Left ventricle myocardium superior (tissue), 1 donor: ENCODE data around the gene TET2. TPM values are rescaled to one million over a fixed set of nuclear protein-coding genes. Genes with fewer than 3 reads are reported as not detected.

Source experiments
- ATAC-seq: fragments of 200-7000 bp; cut with Tn5 transposase; one replicate; pipeline ENCODE4 v1.9.1; 2020; ENCODE audit warnings: mild to moderate bottlenecking, moderate library complexity
- DNase-seq: peaks from one replicate; pipeline ENCODE4 v3.0.0-alpha.2; 2020
- intact Hi-C: fragments of 100-400 bp; cut with micrococcal nuclease; formaldehyde crosslinking; loops from one replicate; pipeline ENCODE4 v1.11.0; 2022
- total RNA-seq: library from RNA; stranded (reverse); fragmentation: NEBNext Ultra II Directional; extraction: Animal tissue kit (Norgen Biotek cat#: 25700); gene quantifications from one replicate; pipeline ENCODE4 v1.2.1, GENCODE V29; 2021
- donor health status: DM: no; HTN: yes; CAD: no; lungs with severe emphysema.

TET2 gene
- total RNA-seq, 1 donor from 2014 or later = 15.4 TPM

DNA sequence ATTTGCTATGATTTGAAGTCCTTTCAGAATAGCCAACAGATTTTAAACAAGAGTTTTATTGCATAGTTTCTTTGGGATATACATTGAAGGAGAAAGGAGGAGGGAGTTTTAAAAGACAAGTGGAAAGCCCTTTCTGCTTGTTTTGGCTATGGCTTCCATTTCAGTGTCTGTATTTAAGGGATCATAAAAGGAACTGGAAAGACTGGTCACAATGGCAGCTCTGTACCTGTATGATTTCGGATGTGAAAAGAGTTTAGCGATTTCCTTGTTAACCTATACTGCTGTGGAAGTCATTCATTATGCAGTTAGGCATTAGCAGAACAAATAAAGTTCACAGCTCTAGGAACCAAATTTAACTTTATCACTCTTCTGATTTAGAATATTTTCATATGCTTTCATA is 60.7 kb downstream of the TET2 start:
- ATAC-seq (no peak), DNase-seq (no peak)
- intact Hi-C loops = no loop called here

DNA sequence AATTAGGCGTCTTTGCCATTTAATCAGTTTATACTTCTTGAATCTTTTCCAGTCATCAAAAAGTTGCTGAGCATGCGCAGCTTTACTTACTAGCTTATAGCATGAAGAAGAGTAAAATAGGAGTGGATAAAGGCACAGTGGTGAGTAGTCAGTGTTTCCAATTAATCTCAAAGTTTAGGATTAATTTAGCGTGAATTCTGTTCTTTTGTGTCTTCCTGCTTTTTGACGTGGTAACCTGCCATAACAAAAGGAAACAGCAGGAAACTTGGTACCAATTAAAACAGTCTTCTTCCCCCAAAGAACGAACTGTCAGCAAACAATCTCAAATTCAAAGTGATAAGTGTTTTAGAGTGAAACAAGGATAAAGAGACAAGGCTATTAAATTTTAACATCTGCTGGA is 61.9 kb downstream of the TET2 start:
- intact Hi-C loops = no loop called here
- no peak for DNase-seq

DNA sequence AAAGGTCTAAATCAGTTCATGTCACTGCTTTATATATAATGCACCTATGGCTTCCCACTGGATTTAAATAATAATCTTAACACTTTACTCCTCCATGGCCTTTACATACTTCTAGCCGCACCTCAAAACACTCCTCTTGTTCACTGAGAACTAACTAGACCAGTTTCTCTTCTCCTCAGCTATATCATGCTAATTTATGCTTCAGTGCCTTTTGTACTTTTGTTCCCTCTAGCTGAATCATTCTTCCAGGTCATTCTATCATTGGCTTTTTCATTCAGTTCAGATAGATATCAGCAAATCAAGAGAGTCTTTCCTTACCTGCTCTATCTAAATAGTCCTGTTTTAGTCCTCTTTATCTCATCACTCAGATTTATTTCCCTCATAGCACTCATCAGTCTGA is 64.2 kb downstream of the TET2 start:
- DNase-seq (no peak), ATAC-seq (no peak)
- intact Hi-C loops = no loop called here

More for the DNA sequence above, 61.9 kb downstream of the TET2 start:
- no peak for ATAC-seq

DNA sequence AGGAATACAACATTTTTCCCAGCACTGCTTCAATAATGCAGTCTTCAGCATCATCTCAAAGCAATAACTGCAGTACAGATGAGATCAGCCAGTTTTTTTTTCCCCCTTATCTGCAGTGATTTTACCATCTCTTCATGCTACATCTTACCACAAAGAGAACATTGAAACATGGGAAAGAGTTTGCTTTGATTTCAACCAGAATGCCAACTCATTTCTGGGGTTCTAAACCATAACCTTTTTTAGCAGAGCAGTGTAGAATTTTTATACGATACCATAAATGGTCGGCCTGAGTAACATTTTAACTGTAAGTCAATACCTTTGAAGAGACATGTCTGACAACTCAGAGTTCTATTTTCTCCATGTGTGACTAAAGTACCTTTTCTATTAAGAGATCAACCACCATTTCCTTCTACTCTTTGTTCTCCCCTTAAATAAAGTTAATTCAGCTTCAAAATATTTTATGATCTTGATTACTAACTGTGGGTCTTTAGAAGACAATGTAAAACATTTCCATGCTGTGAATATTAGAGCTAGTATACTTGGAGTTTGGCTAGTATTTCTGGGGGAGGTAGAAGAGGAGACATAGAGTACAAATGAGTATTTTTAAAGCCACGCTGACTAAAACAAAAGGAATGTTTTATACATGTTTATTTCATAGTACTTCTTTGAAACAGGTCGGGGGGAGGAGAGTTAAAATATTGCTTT is 69.1 kb downstream of the TET2 start:
- ATAC-seq (no peak), DNase-seq (no peak)
- intact Hi-C loops = no loop called here

DNA sequence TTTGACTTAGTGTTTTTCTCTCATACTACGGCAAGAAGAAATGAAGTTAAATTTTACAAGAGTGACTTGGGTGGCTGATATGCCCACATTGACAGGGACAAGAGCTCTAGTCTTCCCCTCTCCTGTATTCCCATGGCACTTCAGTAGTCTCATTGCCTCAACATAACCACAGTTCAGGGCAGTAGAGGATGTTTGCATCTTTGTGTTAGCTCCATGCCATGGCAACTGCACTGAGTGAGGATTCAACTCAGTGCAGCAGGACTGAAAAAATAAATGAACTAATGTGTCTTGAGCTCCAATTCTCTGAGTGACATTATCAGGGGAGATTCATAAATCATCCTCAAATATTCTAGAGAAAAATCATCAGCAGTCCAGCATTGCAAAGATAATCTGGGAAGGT is 78.8 kb downstream of the TET2 start:
- DNase-seq = no peak
- intact Hi-C loops = no loop called here
- ATAC-seq = no peak

DNA sequence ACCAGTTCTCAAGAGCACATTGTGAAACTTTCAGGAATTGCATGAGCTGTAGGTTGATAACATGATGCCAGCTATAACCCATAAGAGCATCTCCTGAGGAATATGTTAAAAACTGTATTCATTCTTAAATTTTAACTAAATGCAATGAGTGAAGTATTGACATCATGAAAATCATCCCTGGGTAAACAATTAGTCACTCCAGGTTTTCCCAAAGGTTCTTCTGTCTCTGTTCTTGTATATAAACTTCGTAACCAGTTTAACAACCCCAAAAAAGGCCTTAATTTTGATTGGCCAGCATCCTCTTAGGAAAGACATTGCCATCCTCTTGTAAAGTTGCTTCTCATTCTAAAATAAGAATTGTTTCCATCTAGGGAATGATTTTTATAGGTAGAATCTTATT is 80.4 kb downstream of the TET2 start:
- DNase-seq (no peak), ATAC-seq (no peak)
- intact Hi-C loops = no loop called here

DNA sequence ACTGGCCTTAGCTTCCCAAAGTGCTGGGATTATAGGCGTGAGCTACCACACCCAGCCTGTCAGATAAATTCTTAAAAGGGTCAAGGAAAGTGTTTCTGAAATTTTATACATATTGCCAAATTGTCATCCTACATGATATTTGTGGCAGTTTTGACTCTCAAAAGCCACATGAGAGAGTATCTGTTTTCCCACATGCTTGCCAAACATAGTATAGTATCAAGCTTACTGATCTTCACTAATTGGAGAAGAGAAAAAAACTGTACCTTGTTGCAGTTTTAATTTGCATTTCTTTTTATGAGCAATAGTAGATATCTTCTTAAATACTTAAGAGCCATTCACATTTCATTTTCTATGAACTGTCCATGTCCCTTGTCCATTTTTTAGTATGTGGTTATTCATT is 83.6 kb downstream of the TET2 start:
- no peak for DNase-seq
- no peak for ATAC-seq
- intact Hi-C loops = no loop called here

DNA sequence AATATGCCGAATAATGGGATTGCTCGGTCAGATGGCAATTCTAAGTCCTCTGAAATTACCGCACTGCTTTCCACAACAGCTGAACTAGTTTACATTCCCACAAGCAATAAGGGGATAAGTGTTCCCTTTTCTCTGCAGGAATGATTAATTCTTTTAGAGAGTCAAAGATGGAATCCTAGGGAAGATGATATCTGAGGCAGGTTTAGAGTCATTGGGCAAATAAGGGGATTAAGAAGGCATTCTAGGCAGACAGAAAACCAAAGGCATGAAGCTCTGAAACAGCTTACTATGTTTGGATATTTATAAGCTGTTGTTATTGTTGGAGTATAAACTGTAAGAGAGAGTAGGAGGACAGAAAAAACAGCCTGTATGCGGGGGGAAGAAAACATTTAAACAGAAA is 85.7 kb downstream of the TET2 start:
- intact Hi-C loops = no loop called here
- DNase-seq (no peak), ATAC-seq (no peak)

DNA sequence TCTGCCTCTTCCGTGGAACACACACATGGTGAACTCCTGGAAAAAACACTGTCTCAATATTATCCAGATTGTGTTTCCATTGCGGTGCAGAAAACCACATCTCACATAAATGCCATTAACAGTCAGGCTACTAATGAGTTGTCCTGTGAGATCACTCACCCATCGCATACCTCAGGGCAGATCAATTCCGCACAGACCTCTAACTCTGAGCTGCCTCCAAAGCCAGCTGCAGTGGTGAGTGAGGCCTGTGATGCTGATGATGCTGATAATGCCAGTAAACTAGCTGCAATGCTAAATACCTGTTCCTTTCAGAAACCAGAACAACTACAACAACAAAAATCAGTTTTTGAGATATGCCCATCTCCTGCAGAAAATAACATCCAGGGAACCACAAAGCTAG is 87.9 kb downstream of the TET2 start:
- ATAC-seq (no peak), DNase-seq (no peak)
- intact Hi-C loops = no loop called here

DNA sequence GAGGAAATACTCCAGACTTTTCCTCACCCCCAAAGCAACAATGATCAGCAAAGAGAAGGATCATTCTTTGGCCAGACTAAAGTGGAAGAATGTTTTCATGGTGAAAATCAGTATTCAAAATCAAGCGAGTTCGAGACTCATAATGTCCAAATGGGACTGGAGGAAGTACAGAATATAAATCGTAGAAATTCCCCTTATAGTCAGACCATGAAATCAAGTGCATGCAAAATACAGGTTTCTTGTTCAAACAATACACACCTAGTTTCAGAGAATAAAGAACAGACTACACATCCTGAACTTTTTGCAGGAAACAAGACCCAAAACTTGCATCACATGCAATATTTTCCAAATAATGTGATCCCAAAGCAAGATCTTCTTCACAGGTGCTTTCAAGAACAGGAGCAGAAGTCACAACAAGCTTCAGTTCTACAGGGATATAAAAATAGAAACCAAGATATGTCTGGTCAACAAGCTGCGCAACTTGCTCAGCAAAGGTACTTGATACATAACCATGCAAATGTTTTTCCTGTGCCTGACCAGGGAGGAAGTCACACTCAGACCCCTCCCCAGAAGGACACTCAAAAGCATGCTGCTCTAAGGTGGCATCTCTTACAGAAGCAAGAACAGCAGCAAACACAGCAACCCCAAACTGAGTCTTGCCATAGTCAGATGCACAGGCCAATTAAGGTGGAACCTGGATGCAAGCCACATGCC is 89.7 kb downstream of the TET2 start:
- intact Hi-C loops = no loop called here
- ATAC-seq = peak; percentile 34

DNA sequence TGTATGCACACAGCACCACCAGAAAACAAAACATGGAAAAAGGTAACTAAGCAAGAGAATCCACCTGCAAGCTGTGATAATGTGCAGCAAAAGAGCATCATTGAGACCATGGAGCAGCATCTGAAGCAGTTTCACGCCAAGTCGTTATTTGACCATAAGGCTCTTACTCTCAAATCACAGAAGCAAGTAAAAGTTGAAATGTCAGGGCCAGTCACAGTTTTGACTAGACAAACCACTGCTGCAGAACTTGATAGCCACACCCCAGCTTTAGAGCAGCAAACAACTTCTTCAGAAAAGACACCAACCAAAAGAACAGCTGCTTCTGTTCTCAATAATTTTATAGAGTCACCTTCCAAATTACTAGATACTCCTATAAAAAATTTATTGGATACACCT is 90.2 kb downstream of the TET2 start:
- DNase-seq (no peak), ATAC-seq (no peak)
- intact Hi-C loops = no loop called here

More for the DNA sequence above, 89.7 kb downstream of the TET2 start:
- DNase-seq = no peak

DNA sequence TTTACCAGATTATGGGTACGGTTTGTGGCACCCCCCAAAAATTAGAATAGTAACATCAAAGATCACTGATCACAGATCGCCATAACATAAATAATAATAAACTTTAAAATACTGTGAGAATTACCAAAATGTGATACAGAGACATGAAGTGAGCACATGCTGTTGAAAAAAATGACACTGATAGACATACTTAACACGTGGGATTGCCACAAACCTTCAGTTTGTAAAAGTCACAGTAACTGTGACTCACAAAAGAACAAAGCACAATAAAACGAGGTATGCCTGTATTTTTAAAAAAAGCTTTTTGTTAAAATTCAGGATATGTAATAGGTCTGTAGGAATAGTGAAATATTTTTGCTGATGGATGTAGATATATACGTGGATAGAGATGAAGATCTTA is 93.4 kb downstream of the TET2 start:
- intact Hi-C loops = no loop called here
- DNase-seq (no peak), ATAC-seq (no peak)

DNA sequence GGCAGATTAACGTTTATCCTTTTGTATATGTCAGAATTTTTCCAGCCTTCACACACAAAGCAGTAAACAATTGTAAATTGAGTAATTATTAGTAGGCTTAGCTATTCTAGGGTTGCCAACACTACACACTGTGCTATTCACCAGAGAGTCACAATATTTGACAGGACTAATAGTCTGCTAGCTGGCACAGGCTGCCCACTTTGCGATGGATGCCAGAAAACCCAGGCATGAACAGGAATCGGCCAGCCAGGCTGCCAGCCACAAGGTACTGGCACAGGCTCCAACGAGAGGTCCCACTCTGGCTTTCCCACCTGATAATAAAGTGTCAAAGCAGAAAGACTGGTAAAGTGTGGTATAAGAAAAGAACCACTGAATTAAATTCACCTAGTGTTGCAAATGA is 94.8 kb downstream of the TET2 start:
- intact Hi-C loops = no loop called here
- ATAC-seq (peak; percentile 99), DNase-seq (peak; percentile 84)

DNA sequence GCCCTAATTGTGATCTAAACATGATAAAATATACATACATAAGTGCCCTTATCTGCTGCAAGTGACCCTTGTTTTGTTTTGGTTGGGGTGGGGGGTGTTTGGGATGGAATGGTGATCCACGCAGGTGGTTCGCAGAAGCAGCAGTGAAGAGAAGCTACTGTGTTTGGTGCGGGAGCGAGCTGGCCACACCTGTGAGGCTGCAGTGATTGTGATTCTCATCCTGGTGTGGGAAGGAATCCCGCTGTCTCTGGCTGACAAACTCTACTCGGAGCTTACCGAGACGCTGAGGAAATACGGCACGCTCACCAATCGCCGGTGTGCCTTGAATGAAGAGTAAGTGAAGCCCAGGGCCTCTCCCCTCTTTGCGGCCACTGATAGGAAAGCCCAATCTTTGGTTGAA is 96.8 kb downstream of the TET2 start:
- intact Hi-C loops = no loop called here
- DNase-seq (no peak), ATAC-seq (no peak)

DNA sequence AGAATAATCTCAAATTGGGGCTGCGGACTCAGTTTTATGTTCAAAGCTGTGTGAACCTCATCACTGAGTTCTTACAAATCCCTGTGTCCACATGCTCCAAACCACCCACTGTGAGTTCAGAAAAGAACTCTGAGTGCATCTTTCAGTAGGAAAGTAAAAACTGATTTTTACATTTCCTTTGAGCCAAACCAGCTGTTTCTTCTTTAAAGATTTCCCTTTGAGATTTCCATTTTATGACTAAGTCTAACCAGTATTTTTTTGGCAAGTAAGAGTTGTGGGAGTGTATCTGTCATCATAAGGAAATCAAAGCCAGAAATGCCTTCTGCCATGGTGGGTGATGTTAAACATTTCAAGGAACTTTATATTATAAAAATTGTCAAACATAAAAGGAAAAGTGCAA is 100.0 kb downstream of the TET2 start:
- peak; percentile 63 for ATAC-seq
- DNase-seq = no peak
- intact Hi-C loops = no loop called here

DNA sequence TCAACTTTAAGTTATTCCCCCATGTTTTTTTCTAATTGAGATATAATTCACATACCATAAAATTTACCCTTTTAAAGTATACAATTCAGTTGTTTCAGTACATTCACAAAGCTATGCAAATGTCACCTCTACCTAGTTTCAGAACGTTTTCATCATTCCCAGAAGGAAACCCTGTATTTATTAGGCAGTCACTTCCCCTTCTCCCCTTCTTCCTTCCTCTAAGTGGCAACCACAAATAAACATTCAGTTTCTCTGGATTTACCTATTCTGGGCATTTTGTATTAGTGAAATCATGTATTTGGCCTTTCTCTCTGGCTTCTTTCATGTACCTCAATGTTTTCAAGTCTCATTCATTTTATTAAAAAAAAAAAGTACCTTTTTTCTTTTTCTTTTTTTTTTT is 101.9 kb downstream of the TET2 start:
- intact Hi-C loops = no loop called here

DNA sequence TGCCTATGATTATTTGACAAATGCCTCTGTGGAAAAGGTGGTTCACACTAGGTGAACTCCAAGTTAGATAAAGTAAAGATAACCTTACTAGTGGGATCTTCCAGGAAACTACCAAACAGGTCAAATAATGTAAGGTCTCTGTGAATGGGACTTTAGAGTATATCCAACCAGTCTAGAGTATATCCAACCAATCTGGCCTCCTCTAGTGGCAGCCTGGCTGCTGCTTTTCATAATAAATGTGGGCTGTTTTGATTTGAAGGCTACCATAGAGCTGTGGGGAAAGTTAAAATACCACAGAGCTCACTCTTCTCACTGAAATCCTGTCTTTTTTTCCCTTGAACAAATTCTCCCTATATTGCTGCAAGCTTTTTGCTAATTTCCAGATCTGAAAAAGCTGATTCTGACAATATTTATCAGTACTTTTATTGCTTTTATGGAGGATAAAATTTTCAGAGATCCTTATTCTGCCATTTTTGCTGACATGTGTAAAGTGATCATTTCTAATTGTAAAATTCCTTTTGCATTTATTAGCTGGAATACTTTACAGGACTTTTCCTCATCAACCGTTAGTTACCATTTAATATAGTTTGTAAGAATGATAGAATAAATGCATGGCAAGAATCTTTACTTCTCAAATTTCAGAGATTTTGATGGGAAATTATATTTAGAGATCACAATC is 111.3 kb downstream of the TET2 start:
- intact Hi-C loops = loop anchor here (10.0 kb wide), 1 partner anchor 113 kb away; the partner anchor contains the start of gene TET2
- no peak for ATAC-seq

More for the DNA sequence above, 101.9 kb downstream of the TET2 start:
- ATAC-seq (no peak), DNase-seq (no peak)

DNA sequence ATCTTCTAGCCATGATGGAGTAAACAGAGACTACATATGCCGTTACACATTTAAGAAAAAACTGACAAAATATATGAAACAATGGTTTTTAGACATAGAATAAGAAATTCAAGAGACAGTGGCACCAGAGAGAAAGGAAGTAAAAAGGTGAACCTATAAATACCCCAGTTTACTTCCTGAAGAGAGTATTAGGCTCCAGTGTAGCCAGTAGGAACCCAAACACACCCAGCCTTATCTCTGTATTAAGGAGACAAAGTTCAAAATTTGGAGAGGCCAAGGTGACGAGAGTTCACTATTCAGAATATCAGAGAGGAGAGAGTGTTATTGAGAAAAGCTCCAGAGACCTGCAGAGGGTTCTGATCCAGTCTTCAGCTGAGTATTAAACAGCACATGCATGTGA is 119.0 kb downstream of the TET2 start:
- ATAC-seq (no peak), DNase-seq (no peak)
- intact Hi-C loops = no loop called here

More for the DNA sequence above, 111.3 kb downstream of the TET2 start:
- DNase-seq = no peak

DNA sequence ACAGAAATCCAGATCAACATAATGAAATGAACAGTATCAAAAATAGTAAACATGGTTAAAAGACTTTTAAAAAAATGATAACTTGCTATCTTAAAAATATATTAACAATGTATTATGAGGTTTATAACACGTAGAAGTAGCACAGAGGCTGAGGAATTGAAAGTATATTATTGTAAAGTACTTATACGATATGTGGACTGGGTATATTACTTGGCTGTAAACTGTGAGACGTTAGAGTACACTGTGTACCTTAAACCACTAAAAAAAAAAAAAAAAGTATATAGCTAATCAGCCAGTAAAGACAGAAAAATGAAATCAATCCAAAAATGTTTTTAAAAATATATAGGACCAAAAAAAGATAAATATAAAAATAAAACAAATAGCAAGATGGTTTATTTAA is 120.6 kb downstream of the TET2 start:
- intact Hi-C loops = no loop called here
- no peak for ATAC-seq
- DNase-seq = no peak

DNA sequence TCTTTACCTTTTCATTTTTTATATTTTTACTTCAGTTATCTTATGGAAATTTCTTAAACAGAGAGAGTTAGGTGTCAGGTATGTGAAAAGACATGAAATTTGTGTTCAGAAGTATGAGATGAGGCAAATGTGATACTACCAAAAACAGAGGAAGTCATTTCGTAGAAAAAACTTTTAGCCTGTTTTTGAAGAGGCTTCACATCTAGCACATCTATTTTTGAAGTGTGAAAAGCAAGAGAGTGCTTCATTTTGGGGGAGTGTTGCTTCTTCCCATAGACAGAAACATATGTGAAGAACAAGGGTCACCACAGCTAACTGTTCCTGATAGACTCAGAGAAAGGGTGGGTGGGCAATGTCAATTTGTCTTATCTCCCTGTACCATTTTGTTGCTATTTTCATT is 125.3 kb downstream of the TET2 start:
- no peak for DNase-seq
- intact Hi-C loops = no loop called here

More for the DNA sequence above, 125.3 kb downstream of the TET2 start:
- no peak for ATAC-seq
